ENCODE data around the gene AGAP5. TPM values are rescaled to one million over a fixed set of nuclear protein-coding genes. Genes with fewer than 3 reads are reported as not detected.
A peak's percentile ranks its signal among the peaks of the same experiment; 100 is the strongest.

AGAP5 gene
- total and polyA plus RNA-seq, 2 donors (not counting 1 experiment from before 2014, with no cell fraction given) = 11.5 to 12.9 TPM

DNA sequence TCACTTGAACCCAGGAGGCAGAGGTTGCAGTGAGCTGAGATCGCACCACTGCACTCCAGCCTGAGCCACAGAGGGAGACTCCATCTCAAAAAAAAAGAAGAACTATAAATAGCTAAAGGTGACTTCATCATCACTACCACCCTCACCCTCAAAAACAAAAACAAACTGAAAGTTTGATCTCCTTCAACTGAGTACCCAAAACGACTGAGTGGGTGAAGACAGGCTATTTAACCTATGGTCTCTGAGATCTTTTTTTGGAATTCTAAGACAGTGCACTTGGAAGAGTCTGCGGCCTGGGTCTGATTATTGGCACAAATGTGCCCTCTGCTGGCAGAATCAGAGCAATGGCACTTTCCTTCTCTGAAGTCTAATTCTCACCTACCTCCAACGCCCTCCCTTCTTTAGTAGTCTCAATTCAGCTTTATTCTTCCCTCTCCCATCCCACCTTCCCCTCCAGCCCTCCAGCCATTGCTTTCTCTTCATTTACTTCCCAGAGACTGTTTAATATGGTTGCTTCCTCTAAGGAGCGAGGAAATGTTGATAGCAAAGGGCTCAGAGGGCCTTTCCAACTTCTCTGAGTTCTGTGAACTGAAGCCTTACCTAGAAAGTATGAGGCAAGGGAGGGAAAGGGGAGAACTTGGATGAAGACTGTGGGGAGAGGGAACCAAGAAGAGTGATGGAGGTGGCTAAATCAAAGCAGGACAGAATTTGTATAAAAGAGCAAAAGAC, 53.7 kb downstream of the AGAP5 start:
- no peaks in the 10 kb centered on the region for H3K9me3 ChIP-seq (ENCODE audit: control extremely low read depth in 1 of 3, control insufficient read depth in 2 of 3, insufficient read depth in 1 of 3, low read length in 2 of 3)
- ATAC-seq (ENCODE audit: low read depth) = peak; percentile 65
- no peaks in the 10 kb centered on the region for H3K36me3 ChIP-seq (replicated peaks in 1 of 2; ENCODE audit: control extremely low read depth in 1 of 2, control insufficient read depth in 1 of 2, extremely low read depth in 1 of 2, insufficient read depth in 2 of 2, low read length in 1 of 2)
- H3K79me2 ChIP-seq (ENCODE audit: control insufficient read depth, insufficient read depth, low read length) = no peaks in the 10 kb centered on the region
- H3K9ac ChIP-seq (ENCODE audit: low read length) = peak overlapping the region; percentile 52
- CTCF ChIA-PET = interaction anchor here (0.6 to 10.5 kb wide), 28 partner anchors 9 to 547 kb away, joined by 3 to 191 read pairs (median 4); partner anchors contain the start of gene P4HA1
- H2AFZ ChIP-seq (ENCODE audit: insufficient read depth, low read depth, low read length, poor library complexity, severe bottlenecking) = peak overlapping the region; percentile 69
- Mint-ChIP-seq H3K9me3 (ENCODE audit: insufficient read depth) (no peaks in the 10 kb centered on the region), H3K4me1 (peaks cover 22% of the 10 kb centered on the region), H3K27me3 (peaks cover 8% of the 10 kb centered on the region), H3K4me3 (peak overlapping the region; percentile 75), H3K27ac (peak overlapping the region; percentile 37)
- H3K4me3 ChIP-seq (ENCODE audit: control extremely low read depth in 1 of 5, extremely low read depth in 1 of 5, insufficient read depth in 1 of 5, low read depth in 2 of 5, low read length in 4 of 5) = no peak overlapping the region
- H3K27me3 ChIP-seq (replicated peaks in 1 of 4; ENCODE audit: control extremely low read depth in 1 of 4, control insufficient read depth in 3 of 4, insufficient read depth in 4 of 4, low read length in 3 of 4) = peaks cover 0 to 10% (median 0%) of the 10 kb centered on the region in 4 experiments
- peaks cover 10 to 28% of the 10 kb centered on the region in 2 donors for H3K4me1 ChIP-seq (ENCODE audit: control insufficient read depth in 2 of 2, insufficient read depth in 2 of 2, low read length in 2 of 2)
- H3K4me2 ChIP-seq (replicated peaks; ENCODE audit: low read depth, low read length, poor library complexity, severe bottlenecking) = peak overlapping the region; percentile 66
- intact Hi-C loops (cut with micrococcal nuclease) = loop anchor here (1.0 kb wide), 2 partner anchors 18 to 380 kb away; no protein-coding TSS in a partner anchor
- TF ChIP-seq, protein P1, sequence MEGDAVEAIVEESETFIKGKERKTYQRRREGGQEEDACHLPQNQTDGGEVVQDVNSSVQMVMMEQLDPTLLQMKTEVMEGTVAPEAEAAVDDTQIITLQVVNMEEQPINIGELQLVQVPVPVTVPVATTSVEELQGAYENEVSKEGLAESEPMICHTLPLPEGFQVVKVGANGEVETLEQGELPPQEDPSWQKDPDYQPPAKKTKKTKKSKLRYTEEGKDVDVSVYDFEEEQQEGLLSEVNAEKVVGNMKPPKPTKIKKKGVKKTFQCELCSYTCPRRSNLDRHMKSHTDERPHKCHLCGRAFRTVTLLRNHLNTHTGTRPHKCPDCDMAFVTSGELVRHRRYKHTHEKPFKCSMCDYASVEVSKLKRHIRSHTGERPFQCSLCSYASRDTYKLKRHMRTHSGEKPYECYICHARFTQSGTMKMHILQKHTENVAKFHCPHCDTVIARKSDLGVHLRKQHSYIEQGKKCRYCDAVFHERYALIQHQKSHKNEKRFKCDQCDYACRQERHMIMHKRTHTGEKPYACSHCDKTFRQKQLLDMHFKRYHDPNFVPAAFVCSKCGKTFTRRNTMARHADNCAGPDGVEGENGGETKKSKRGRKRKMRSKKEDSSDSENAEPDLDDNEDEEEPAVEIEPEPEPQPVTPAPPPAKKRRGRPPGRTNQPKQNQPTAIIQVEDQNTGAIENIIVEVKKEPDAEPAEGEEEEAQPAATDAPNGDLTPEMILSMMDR (IDR thresholded peaks at IDR 0.05) = peak; percentile 89
- TF ChIP-seq EZH2 (IDR thresholded peaks at IDR 0.05; ENCODE audit: borderline replicate concordance, insufficient read depth, low read depth, low read length, poor library complexity, severe bottlenecking) = no peak
- DNase-seq = peak; percentile 79
- POLR2A ChIA-PET = no interaction called here
- 0% methylated on average over 2 of the region's 5 CpGs for WGBS (ENCODE audit: insufficient coverage)
- H4K20me1 ChIP-seq (ENCODE audit: control insufficient read depth, insufficient read depth, low read length, poor library complexity, severe bottlenecking) = no peaks in the 10 kb centered on the region
- no peak overlapping the region for H3K27ac ChIP-seq (ENCODE audit: low read length in 2 of 2)

DNA sequence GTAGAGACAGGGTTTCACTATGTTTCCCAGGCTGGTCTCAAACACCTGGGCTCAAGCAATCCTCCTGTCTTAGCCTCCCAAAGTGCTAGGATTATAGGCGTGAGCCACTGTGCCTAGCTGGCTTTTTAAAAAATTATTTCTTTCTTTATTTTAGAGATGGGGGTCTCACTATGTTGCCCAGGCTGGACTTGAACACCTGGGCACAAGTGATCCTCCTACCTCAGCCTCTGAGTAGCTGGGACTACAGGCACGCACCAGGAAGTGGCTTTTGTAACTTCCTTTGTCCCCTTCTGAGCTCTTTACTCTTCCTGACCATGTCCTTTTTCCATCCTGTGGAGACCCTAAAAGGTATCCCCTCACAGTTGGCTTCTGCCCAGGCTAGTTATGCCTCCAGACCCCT, 54.5 kb downstream of the AGAP5 start:
- no peaks in the 10 kb centered on the region for H3K9me3 ChIP-seq (ENCODE audit: control extremely low read depth in 1 of 3, control insufficient read depth in 2 of 3, insufficient read depth in 1 of 3, low read length in 2 of 3)
- H4K20me1 ChIP-seq (ENCODE audit: control insufficient read depth, insufficient read depth, low read length, poor library complexity, severe bottlenecking) = no peaks in the 10 kb centered on the region
- peak overlapping the region; percentile 69 for H2AFZ ChIP-seq (ENCODE audit: insufficient read depth, low read depth, low read length, poor library complexity, severe bottlenecking)
- peaks cover 8% of the 10 kb centered on the region for H3K27me3 Mint-ChIP-seq
- no peak for TF ChIP-seq EZH2 (IDR thresholded peaks at IDR 0.05; ENCODE audit: borderline replicate concordance, insufficient read depth, low read depth, low read length, poor library complexity, severe bottlenecking)
- TF ChIP-seq, protein P1 (IDR thresholded peaks at IDR 0.05) = no peak
- 87% methylated on average over 2 of the region's 2 CpGs for WGBS (ENCODE audit: insufficient coverage)
- H3K36me3 ChIP-seq (replicated peaks in 1 of 2; ENCODE audit: control extremely low read depth in 1 of 2, control insufficient read depth in 1 of 2, extremely low read depth in 1 of 2, insufficient read depth in 2 of 2, low read length in 1 of 2) = no peaks in the 10 kb centered on the region
- H3K79me2 ChIP-seq (ENCODE audit: control insufficient read depth, insufficient read depth, low read length) = no peaks in the 10 kb centered on the region
- peaks cover 9 to 27% of the 10 kb centered on the region in 2 donors for H3K4me1 ChIP-seq (ENCODE audit: control insufficient read depth in 2 of 2, insufficient read depth in 2 of 2, low read length in 2 of 2)
- H3K4me3 ChIP-seq (ENCODE audit: control extremely low read depth in 1 of 5, extremely low read depth in 1 of 5, insufficient read depth in 1 of 5, low read depth in 2 of 5, low read length in 4 of 5) = no peak overlapping the region
- no peak overlapping the region for H3K27ac ChIP-seq (ENCODE audit: low read length in 2 of 2)
- CTCF ChIA-PET = interaction anchor here (0.6 to 10.5 kb wide), 26 partner anchors 10 to 547 kb away, joined by 3 to 191 read pairs (median 4); partner anchors contain the start of gene P4HA1
- intact Hi-C loops (cut with micrococcal nuclease) = no loop called here
- DNase-seq (no peak), ATAC-seq (ENCODE audit: low read depth) (no peak)
- H3K27ac Mint-ChIP-seq = no peak overlapping the region
- peaks cover 16% of the 10 kb centered on the region for H3K4me1 Mint-ChIP-seq
- H3K9ac ChIP-seq (ENCODE audit: low read length) = no peak overlapping the region
- POLR2A ChIA-PET = no interaction called here
- H3K4me3 Mint-ChIP-seq = no peak overlapping the region
- no peak overlapping the region for H3K4me2 ChIP-seq (replicated peaks; ENCODE audit: low read depth, low read length, poor library complexity, severe bottlenecking)
- H3K9me3 Mint-ChIP-seq (ENCODE audit: insufficient read depth) = no peaks in the 10 kb centered on the region
- H3K27me3 ChIP-seq (replicated peaks in 1 of 4; ENCODE audit: control extremely low read depth in 1 of 4, control insufficient read depth in 3 of 4, insufficient read depth in 4 of 4, low read length in 3 of 4) = peaks cover 0 to 9% (median 0%) of the 10 kb centered on the region in 4 experiments

Measured in B cell (primary cell).